Measurements from ENCODE around the gene POLQ.

- no peak for TF ChIP-seq POLR2A (IDR thresholded peaks at IDR 0.05; ENCODE audit: low read depth, low read length)
- TF ChIP-seq POLR2AphosphoS5 (IDR thresholded peaks at IDR 0.05; ENCODE audit: low read depth, low read length): no peak
- no peak for TF ChIP-seq TAF1 (IDR thresholded peaks at IDR 0.05; ENCODE audit: low read depth, low read length)
- no peak for TF ChIP-seq SPI1 (IDR thresholded peaks at IDR 0.05; ENCODE audit: low read depth, low read length)
- no peak for TF ChIP-seq PAX5 (IDR thresholded peaks at IDR 0.05; ENCODE audit: insufficient read depth, low read length, severe bottlenecking)
Observed at GRCh38 chr3:121414924-121415323, 130.9 kb downstream of the POLQ start.

All from GM12891 (cell line).